ENCODE data around the gene SLC25A27.

Gene SLC25A27

DNA sequence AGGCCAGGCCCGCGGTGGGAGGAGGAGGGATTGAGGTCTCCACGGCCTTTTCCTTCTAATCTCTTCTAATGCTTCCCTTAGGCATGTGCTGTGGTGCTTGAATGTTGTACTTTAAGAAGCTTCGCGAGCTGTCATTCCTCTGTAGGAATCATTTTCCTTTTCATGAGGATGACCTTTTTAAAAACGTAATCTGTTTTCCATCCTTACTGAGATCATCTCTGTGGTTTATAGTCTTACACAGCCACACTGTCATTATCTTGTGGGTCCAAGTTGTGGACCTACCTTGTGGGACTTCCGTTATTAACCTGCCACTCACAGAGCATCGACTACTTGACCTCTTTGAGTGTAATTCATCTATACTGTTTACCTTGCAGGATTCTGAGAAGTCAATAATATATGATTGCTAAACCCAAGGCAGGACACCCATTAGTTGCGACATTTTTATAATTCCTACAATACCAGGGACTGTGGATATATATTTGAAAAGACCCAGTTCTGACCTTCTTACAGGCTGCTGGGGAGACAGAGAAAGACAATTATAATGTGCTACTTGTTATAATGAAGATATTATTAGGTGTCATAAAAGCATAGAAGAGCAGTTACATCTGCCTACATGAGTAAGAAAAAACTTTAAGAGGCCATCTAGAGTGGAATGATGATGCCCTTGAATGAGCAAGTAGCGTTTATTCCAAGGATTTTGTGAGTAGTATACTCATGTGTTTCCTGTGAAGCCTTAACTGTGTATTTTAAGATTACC lies 842 bp downstream of the SLC25A27 start:
- no peaks in the 10 kb centered on the region for H3K36me3 ChIP-seq (ENCODE audit: control insufficient read depth, insufficient read depth, low read length)
- H3K27me3 ChIP-seq (ENCODE audit: control insufficient read depth, insufficient read depth, low read length): peaks cover 7% of the 10 kb centered on the region
- H3K9ac ChIP-seq (ENCODE audit: low read length): peak overlapping the region; percentile 66
- H3K9me3 ChIP-seq (ENCODE audit: control insufficient read depth, low read length): no peaks in the 10 kb centered on the region
- peaks cover 4% of the 10 kb centered on the region for H3K4me1 ChIP-seq (ENCODE audit: control insufficient read depth, insufficient read depth, low read length)
- peak overlapping the region; percentile 81 for H3K4me3 ChIP-seq (ENCODE audit: low read length)

- Histone ChIP-seq H3K27me3 (ENCODE audit: control insufficient read depth, insufficient read depth, low read length) (peaks cover 7% of the 10 kb centered on the region), H3K4me1 (ENCODE audit: control insufficient read depth, insufficient read depth, low read length) (peaks cover 4% of the 10 kb centered on the region), H3K9ac (ENCODE audit: low read length) (no peak overlapping the region), H3K9me3 (ENCODE audit: control insufficient read depth, low read length) (no peaks in the 10 kb centered on the region), H3K36me3 (ENCODE audit: control insufficient read depth, insufficient read depth, low read length) (no peaks in the 10 kb centered on the region), H3K4me3 (ENCODE audit: low read length) (no peak overlapping the region)
Observed at GRCh38 chr6:46655803-46656202, 3.0 kb downstream of the SLC25A27 start.

- Histone ChIP-seq H3K27me3 (ENCODE audit: control insufficient read depth, insufficient read depth, low read length) (peaks cover 7% of the 10 kb centered on the region), H3K9me3 (ENCODE audit: control insufficient read depth, low read length) (no peaks in the 10 kb centered on the region), H3K9ac (ENCODE audit: low read length) (no peak overlapping the region), H3K4me1 (ENCODE audit: control insufficient read depth, insufficient read depth, low read length) (peaks cover 4% of the 10 kb centered on the region), H3K36me3 (ENCODE audit: control insufficient read depth, insufficient read depth, low read length) (no peaks in the 10 kb centered on the region), H3K4me3 (ENCODE audit: low read length) (no peak overlapping the region)
Observed at GRCh38 chr6:46657642-46658041, 4.9 kb downstream of the SLC25A27 start.

DNA sequence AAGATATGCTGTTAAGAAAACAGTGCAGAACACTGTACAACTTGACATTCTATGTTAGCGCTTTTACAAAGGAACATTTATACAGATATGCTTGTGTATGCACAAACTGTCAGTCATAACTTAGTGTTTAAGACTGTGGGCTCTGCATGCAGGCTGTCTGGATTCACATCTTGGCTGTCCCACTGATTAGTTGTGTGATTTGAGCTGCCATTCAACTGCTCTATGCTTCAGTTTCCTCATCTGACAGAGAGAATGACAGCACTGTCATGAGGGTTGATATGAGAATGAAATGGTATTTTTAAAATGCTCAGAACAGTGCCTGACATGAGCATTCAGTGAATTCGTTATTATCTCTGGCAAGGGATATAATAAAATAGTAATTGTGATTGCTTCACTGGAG lies 8.7 kb downstream of the SLC25A27 start:
- Histone ChIP-seq H3K4me1 (ENCODE audit: control insufficient read depth, insufficient read depth, low read length) (no peaks in the 10 kb centered on the region), H3K4me3 (ENCODE audit: low read length) (no peak overlapping the region), H3K36me3 (ENCODE audit: control insufficient read depth, insufficient read depth, low read length) (no peaks in the 10 kb centered on the region), H3K9ac (ENCODE audit: low read length) (no peak overlapping the region), H3K9me3 (ENCODE audit: control insufficient read depth, low read length) (no peaks in the 10 kb centered on the region), H3K27me3 (ENCODE audit: control insufficient read depth, insufficient read depth, low read length) (no peaks in the 10 kb centered on the region)

DNA sequence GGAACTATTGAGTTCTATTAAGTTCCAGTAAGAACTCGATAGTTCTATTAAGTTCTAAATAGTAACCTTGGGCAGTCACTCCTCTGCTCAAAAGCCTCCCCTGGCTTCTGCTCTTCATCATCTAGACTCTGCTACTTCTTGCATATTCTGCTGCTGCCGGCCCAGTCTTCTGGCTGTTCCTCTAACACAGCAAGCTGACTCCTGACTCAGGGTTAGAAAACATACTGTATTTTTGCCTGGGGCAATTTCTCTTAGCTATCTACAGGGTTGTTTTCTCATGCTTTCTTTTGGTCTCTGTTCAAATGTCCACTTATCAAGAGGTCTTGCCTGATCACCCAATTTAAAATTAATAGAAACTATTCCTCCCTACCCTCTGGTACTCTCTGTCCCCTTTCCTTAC lies 14.6 kb downstream of the SLC25A27 start:
- Histone ChIP-seq H3K4me1 (ENCODE audit: control insufficient read depth, insufficient read depth, low read length) (no peaks in the 10 kb centered on the region), H3K27me3 (ENCODE audit: control insufficient read depth, insufficient read depth, low read length) (no peaks in the 10 kb centered on the region), H3K9ac (ENCODE audit: low read length) (no peak overlapping the region), H3K4me3 (ENCODE audit: low read length) (no peak overlapping the region), H3K36me3 (ENCODE audit: control insufficient read depth, insufficient read depth, low read length) (no peaks in the 10 kb centered on the region), H3K9me3 (ENCODE audit: control insufficient read depth, low read length) (no peaks in the 10 kb centered on the region)

- Histone ChIP-seq H3K9ac (ENCODE audit: low read length) (no peak overlapping the region), H3K27me3 (ENCODE audit: control insufficient read depth, insufficient read depth, low read length) (no peaks in the 10 kb centered on the region), H3K4me1 (ENCODE audit: control insufficient read depth, insufficient read depth, low read length) (no peaks in the 10 kb centered on the region), H3K9me3 (ENCODE audit: control insufficient read depth, low read length) (no peaks in the 10 kb centered on the region), H3K4me3 (ENCODE audit: low read length) (no peak overlapping the region), H3K36me3 (ENCODE audit: control insufficient read depth, insufficient read depth, low read length) (no peaks in the 10 kb centered on the region)
Observed at GRCh38 chr6:46674410-46674809, 21.6 kb downstream of the SLC25A27 start.

DNA sequence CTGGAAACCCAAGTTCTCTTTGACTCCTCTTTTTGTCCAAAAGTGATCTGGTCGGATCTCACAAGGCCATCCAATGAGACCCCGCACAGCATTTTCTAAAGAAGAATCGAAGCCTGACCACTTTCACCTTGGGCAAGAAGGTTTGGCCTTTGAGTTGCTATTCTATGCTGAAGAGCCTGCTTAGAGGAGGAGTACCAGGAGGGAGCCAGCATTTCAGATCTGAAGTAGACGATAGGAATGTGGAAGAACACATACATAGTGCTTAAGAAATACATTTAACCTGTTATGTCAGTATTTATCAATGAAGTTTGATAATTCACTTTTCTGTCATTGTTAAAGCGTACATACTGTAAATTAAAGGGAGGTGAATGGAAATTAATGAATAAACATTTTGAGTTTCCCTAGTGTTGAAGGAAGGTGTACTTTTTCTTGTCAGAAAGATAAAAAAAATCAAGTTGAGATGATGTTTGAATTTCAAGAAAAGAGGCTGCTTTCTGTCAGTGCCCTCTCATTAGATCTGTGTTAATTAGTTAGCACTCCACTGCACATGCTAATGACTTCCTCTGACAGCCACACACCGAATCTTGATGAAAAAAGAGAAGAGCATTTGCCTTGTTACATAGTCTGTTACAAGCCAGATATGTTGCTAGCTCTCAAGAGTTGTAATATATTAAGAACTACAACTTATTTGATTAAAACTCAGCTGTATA lies 24.0 kb downstream of the SLC25A27 start:
- Histone ChIP-seq H3K9me3 (ENCODE audit: control insufficient read depth, low read length) (no peaks in the 10 kb centered on the region), H3K36me3 (ENCODE audit: control insufficient read depth, insufficient read depth, low read length) (no peaks in the 10 kb centered on the region), H3K4me3 (ENCODE audit: low read length) (no peak overlapping the region), H3K9ac (ENCODE audit: low read length) (no peak overlapping the region), H3K27me3 (ENCODE audit: control insufficient read depth, insufficient read depth, low read length) (no peaks in the 10 kb centered on the region), H3K4me1 (ENCODE audit: control insufficient read depth, insufficient read depth, low read length) (no peaks in the 10 kb centered on the region)

- no peaks in the 10 kb centered on the region for H3K9me3 ChIP-seq (ENCODE audit: control insufficient read depth, low read length)
- H3K4me3 ChIP-seq (ENCODE audit: low read length): no peak overlapping the region
- H3K9ac ChIP-seq (ENCODE audit: low read length): no peak overlapping the region
- H3K36me3 ChIP-seq (ENCODE audit: control insufficient read depth, insufficient read depth, low read length): no peaks in the 10 kb centered on the region
- no peaks in the 10 kb centered on the region for H3K4me1 ChIP-seq (ENCODE audit: control insufficient read depth, insufficient read depth, low read length)
- no peaks in the 10 kb centered on the region for H3K27me3 ChIP-seq (ENCODE audit: control insufficient read depth, insufficient read depth, low read length)
Observed at GRCh38 chr6:46677314-46677654, 24.5 kb downstream of the SLC25A27 start.

GRCh38 chr6:46684771-46685170 lies 32.0 kb downstream of the SLC25A27 start:
- no peaks in the 10 kb centered on the region for H3K9me3 ChIP-seq (ENCODE audit: control insufficient read depth, low read length)

GRCh38 chr6:46687619-46688097 lies 34.9 kb downstream of the SLC25A27 start, which contains the start of gene TDRD6:
TSS of gene TDRD6 (plus strand) at chr6:46687885. CDS start at chr6:46688129, 244 bp downstream.
- Histone ChIP-seq H3K9me3 (ENCODE audit: control insufficient read depth, low read length) (no peaks in the 10 kb centered on the region), H3K4me1 (ENCODE audit: control insufficient read depth, insufficient read depth, low read length) (no peaks in the 10 kb centered on the region), H3K4me3 (ENCODE audit: low read length) (no peak within 1 kb of the TSS), H3K9ac (ENCODE audit: low read length) (no peak within 1 kb of the TSS), H3K36me3 (ENCODE audit: control insufficient read depth, insufficient read depth, low read length) (no peaks in the 10 kb centered on the region), H3K27me3 (ENCODE audit: control insufficient read depth, insufficient read depth, low read length) (no peaks in the 10 kb centered on the region)

More at GRCh38 chr6:46684771-46685170, 32.0 kb downstream of the SLC25A27 start:
- Histone ChIP-seq H3K9ac (ENCODE audit: low read length) (no peak overlapping the region), H3K4me3 (ENCODE audit: low read length) (no peak overlapping the region), H3K36me3 (ENCODE audit: control insufficient read depth, insufficient read depth, low read length) (no peaks in the 10 kb centered on the region), H3K4me1 (ENCODE audit: control insufficient read depth, insufficient read depth, low read length) (no peaks in the 10 kb centered on the region), H3K27me3 (ENCODE audit: control insufficient read depth, insufficient read depth, low read length) (no peaks in the 10 kb centered on the region)

DNA sequence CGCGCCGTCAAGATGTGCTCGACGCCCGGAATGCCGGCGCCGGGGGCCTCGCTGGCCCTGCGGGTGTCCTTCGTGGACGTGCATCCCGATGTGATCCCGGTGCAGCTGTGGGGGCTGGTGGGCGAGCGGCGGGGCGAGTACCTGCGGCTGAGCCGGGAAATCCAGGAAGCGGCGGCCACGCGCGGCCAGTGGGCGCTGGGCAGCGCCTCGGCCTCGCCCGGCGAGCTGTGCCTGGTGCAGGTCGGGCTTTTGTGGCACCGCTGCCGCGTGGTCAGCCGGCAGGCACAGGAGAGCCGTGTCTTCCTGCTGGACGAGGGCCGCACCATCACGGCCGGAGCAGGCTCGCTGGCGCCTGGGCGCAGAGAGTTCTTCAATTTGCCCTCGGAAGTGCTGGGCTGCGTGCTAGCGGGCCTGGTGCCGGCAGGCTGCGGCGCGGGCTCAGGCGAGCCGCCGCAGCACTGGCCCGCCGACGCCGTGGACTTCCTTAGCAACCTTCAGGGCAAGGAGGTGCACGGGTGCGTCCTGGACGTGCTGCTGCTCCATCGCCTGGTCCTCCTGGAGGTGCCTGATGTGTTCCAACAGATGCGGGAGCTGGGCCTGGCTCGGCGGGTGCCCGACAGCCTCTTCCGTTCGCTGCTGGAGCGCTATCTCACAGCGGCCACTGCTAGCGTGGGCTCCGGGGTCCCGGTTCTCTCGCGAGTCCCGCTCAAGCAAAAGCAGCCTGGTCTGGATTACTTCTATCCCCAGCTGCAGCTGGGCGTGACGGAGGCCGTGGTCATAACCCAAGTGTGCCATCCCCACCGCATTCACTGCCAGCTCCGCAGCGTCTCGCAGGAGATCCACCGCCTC lies 35.6 kb downstream of the SLC25A27 start:
- H3K4me3 ChIP-seq (ENCODE audit: low read length): no peak overlapping the region
- H3K9me3 ChIP-seq (ENCODE audit: control insufficient read depth, low read length): no peaks in the 10 kb centered on the region
- no peaks in the 10 kb centered on the region for H3K4me1 ChIP-seq (ENCODE audit: control insufficient read depth, insufficient read depth, low read length)
- H3K27me3 ChIP-seq (ENCODE audit: control insufficient read depth, insufficient read depth, low read length): no peaks in the 10 kb centered on the region
- no peaks in the 10 kb centered on the region for H3K36me3 ChIP-seq (ENCODE audit: control insufficient read depth, insufficient read depth, low read length)
- no peak overlapping the region for H3K9ac ChIP-seq (ENCODE audit: low read length)

GRCh38 chr6:46688966-46689335 lies 36.2 kb downstream of the SLC25A27 start:
- no peaks in the 10 kb centered on the region for H3K9me3 ChIP-seq (ENCODE audit: control insufficient read depth, low read length)
- H3K4me1 ChIP-seq (ENCODE audit: control insufficient read depth, insufficient read depth, low read length): no peaks in the 10 kb centered on the region
- no peaks in the 10 kb centered on the region for H3K36me3 ChIP-seq (ENCODE audit: control insufficient read depth, insufficient read depth, low read length)
- no peak overlapping the region for H3K9ac ChIP-seq (ENCODE audit: low read length)
- no peaks in the 10 kb centered on the region for H3K27me3 ChIP-seq (ENCODE audit: control insufficient read depth, insufficient read depth, low read length)
- no peak overlapping the region for H3K4me3 ChIP-seq (ENCODE audit: low read length)
